Fibroblast of gingiva (primary cell): ENCODE data around the gene SSX4.
"Not testable (repeated sequence)": the region's sequence is repeated elsewhere in the genome, so short reads cannot be mapped to it uniquely, and the experiment has no call there.

Experiments
- DNase-seq: peaks from one replicate; pipeline ENCODE4 v3.0.0-alpha.2; 2011; ENCODE audit warnings: low read depth

SSX4 gene, protein sequence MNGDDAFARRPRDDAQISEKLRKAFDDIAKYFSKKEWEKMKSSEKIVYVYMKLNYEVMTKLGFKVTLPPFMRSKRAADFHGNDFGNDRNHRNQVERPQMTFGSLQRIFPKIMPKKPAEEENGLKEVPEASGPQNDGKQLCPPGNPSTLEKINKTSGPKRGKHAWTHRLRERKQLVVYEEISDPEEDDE

DNA sequence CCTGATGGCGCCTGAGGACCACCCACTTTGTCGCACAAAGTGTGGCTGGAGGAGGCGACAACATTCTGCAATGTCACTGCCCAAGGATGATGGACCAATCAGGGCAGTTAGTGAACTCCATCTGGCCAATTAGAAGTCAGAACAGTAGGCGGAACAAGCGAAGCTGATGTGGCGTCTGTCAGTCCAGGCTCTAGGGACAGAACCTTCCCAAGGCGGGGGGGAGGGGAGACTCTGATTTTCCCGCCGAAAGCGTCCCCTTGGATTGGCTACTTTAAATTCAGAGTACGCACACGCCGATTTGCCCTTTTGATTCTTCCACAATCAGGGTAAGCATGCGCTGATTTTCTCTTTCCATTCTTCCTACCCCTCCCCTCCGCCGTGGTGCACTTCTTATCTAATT lies at the start of gene SSX4:
Gene SSX4 (plus strand): TSS at position 301 of the 400 bp plus-strand sequence. CDS start 515 bp downstream, outside the sequence.
- DNase-seq: not testable (repeated sequence)

DNA sequence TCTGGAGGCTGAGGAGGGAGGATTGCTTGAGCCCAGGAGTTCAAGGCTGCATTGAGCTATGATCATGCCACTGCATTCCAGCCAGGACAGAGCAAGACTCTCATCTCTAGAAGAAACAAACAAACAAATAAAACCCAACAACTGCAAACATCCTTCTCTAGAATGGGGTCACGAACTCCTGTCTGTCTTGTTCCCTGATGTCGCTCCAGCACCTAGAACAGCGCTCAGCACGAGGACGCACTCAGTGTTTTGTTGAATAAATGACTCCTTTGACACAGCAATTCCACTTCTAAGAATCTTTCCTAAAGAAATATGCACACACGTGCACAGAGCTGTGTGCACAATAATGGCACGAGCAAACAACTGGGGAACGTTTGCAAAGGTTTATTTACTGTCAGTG lies 37.3 kb upstream of the SSX4 start:
- DNase-seq: not testable (repeated sequence)

DNA sequence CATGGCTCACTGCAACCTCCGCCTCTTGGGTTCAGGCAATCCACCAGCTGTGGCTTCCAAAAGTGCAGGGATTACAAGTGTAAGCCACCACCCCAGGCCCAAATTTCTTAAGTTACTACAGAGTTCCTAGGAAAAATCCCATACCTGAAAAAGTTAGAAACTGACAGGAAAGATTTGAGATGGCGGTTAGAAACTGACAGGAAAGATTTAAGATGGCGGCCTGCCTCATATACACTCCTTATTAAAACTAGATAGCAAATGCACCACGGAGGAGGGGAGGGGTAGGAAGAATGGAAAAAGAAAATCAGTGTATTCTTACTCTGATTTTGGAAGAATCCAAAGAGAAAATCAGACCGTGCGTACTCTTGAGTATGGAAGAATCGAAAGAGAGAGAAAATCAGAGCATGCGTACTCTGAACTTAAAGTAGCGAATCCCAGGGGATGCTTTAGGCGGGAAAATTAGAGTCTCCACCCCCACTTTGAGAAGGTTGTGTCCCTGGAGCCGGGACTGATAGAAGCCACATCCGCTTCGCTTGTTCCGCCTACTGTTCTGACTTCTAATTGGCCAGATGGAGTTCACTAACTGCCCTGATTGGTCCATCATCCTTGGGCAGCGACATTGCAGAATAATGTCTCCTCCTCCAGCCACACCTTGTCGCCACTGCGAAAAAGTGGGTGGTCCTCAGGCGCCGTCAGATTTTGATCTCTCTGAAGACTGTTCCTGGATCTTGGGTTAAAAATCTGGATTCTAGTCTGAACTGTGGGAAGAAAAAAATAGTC lies 26.8 kb upstream of the SSX4 start, which contains the start of gene SSX3:
Gene SSX3 (minus strand): TSS at position 389 of the 780 bp plus-strand sequence. CDS start 1,454 bp downstream, outside the sequence.
- DNase-seq: not testable (repeated sequence)

DNA sequence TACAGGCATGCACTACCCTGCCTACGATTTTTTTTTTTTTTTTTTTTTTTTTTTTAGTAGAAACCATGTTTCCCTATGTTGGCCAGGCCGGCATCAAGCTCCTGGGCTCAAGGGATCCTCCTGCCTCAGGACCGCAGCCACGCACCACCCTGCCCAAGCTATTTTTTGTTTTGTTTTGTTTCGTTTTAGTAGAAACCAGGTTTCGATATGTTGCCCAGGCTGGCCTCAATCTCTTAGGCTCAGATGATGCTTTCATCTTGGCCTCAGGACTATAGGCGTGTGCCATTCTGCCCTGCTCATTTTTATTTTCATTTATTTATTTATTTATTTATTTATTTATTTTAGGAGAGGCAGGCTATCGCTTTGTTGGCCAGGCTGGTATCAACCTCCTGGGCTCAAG lies 25.7 kb upstream of the SSX4 start:
- no peak for DNase-seq

DNA sequence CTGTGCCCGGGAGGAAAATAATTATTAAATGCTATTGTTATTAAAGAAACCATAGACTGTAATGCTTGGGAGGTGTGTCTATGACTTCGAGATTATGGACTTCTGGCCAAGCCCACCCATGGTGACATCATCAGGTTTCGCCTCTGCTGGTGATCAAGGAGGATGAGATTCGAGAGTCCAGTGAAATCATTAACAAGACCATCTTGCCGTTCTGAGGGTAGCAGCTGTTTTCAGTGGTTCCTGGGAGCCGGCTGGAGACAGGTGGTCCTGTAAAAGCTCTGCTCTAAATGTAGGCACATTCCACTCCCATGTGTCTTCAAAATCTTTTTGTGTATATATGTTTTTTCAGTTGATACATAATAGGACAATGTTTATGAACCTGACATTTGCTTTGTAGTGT lies 24.1 kb upstream of the SSX4 start:
- not testable (repeated sequence) for DNase-seq

DNA sequence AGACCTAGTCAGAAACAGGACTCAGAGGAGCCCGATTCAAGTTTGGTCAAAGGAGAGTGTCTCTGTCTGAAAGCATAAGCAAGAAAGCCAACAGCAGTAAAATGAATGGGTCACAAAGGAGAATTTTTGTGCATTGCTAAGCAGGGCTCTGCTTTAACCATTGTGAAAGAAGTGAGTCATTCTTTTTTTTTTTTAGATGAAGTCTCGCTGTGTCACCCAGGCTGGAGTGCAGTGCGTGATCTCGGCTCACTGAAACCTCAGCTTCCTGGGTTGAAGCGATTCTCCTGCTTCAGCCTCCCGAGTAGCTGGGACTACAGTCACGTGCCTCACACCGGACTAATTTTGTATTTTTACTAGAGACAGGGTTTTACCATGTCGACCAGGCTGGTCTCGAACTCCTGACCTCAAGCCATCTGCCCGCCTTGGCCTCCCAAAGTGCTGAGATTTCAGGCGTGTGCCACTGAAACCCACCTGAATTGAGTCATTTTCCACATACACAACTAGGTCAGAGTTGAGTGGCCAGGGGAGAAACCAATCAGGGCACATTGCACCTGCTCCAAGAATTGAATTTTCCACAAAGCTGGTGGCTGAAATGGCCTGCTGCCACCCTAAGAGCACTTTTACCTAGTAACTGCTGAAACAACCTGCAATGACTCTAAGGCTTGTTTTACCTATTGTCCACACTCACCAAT lies 15.5 kb upstream of the SSX4 start:
- not testable (repeated sequence) for DNase-seq

DNA sequence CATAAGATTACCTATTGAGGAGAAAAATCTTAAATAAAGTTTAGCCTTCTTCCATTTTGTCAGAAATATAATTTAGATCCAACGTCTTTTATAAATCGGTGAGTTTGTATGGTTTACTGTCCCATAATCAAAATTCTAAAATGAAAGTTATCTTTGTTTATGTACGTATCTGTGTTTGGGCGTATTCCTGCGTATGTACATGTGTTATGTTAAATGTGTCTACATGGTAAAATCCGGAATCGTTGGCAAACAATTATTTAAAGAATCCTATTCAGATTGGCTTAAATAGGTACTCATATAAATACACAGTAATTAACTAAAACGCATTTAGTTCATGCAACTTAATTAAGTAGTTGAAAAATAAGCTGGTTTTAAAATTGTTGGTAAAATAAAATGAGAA lies 12.9 kb upstream of the SSX4 start:
- not testable (repeated sequence) for DNase-seq

DNA sequence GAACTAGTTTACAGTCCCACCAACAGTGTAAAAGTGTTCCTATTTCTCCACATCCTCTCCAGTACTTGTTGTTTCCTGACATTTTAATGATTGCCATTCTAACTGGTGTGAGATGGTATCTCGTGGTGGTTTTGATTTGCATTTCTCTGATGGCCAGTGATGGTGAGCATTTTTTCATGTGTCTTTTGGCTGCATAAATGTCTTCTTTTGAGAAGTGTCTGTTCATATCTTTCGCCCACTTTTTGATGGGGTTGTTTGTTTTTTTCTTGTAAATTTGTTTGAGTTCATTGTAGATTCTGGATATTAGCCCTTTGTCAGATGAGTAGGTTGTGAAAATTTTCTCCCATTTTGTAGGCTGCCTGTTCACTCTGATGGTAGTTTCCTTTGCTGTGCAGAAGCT lies 13.6 kb downstream of the SSX4 start:
- not testable (repeated sequence) for DNase-seq

DNA sequence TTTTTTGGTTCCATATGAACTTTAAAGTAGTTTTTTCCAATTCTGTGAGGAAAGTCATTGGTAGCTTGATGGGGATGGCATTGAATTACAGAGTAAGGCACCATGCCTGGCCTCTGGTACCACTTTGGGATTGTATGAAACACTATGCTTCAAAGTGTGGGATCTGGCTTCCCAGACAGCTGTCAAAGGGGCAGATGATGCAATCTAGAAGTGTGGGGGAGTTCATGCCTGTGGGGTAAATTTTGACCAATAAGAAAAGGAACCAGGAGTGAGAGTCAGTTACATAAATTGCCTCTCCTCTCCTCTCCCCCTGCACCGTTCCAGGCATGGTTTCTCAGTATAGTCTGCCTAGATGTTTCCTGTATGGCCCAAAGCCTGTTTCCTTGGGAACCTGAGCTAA lies 14.5 kb downstream of the SSX4 start:
- DNase-seq: not testable (repeated sequence)

DNA sequence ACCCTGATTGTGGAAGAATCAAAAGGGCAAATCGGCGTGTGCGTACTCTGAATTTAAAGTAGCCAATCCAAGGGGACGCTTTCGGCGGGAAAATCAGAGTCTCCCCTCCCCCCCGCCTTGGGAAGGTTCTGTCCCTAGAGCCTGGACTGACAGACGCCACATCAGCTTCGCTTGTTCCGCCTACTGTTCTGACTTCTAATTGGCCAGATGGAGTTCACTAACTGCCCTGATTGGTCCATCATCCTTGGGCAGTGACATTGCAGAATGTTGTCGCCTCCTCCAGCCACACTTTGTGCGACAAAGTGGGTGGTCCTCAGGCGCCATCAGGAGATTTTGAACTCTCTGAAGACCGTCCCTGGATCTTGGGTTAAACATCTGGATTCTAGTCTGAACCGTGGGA lies 28.5 kb downstream of the SSX4 start, which contains the start of gene SSX4B:
Gene SSX4B (minus strand): TSS at position 101 of the 400 bp plus-strand sequence. CDS start 588 bp downstream, outside the sequence.
- DNase-seq: not testable (repeated sequence)

DNA sequence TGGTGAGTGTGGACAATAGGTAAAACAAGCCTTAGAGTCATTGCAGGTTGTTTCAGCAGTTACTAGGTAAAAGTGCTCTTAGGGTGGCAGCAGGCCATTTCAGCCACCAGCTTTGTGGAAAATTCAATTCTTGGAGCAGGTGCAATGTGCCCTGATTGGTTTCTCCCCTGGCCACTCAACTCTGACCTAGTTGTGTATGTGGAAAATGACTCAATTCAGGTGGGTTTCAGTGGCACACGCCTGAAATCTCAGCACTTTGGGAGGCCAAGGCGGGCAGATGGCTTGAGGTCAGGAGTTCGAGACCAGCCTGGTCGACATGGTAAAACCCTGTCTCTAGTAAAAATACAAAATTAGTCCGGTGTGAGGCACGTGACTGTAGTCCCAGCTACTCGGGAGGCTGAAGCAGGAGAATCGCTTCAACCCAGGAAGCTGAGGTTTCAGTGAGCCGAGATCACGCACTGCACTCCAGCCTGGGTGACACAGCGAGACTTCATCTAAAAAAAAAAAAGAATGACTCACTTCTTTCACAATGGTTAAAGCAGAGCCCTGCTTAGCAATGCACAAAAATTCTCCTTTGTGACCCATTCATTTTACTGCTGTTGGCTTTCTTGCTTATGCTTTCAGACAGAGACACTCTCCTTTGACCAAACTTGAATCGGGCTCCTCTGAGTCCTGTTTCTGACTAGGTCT lies 43.8 kb downstream of the SSX4 start:
- not testable (repeated sequence) for DNase-seq

DNA sequence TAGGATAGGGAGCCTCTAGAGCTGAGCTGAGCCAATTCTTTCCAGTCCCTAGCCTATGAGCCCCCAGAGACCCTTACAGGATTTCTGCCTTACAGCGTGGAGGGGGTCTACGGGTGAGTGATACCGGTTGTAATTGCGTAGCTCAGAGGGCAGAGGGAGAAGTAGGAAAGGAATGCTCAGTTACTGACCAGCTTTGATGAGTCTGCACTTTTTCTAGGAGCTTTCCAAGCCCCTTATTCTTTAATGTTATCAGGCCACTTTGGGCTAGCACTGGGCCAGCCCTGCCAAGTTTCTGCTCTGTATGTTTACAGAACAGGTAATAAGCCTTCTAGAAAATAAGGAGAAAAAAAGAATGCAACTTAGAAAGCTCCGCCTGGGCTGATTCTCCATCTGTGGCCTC lies 46.3 kb downstream of the SSX4 start:
- DNase-seq: not testable (repeated sequence)

DNA sequence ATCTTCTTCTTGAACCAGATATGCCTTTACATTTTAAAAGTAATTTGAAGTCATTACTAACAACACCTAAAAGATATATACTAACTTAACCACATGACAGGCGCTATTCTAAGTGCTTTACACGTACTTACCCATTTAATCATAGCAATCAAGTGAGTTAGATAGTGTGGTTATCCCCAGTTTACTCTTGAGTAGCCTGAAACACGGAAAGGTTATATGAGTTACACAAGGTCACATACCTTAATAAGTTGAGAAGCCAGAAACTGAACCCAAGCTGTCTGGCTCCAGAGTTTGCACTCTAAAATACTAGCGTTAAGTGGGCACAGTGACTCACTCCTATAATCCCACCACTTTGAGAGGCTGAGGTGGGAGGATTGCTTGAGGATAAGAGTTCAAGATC lies 46.8 kb downstream of the SSX4 start:
- DNase-seq: not testable (repeated sequence)

DNA sequence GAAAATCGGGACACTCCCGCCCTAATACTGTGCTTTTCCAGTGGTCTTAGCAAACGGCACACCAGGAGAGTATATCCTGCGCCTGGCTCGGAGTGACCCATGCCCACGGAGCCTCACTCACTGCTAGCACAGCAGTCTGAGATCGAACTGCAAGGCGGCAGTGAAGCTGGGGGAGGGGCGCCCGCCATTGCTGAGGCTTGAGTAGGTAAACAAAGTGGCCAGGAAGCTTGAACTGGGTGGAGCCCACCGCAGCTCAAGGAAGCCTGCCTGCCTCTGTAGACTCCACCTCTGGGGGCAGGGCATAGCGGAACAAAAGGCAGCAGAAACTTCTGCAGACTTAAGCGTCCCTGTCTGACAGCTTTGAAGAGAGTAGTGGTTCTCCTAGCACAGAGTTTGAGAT lies 50.4 kb downstream of the SSX4 start:
- not testable (repeated sequence) for DNase-seq
